Body of pancreas (tissue), 4 donors: Measurements from ENCODE around the gene STXBP4.

ENCODE experiments used
- POLR2A ChIP-seq, 3 donors: fragments of 450-650 bp; IDR thresholded peaks; one replicate each; pipeline ENCODE4 v1.6.1; 2016; ENCODE audit warnings: antibody characterized with exemption in 3 of 3, mild to moderate bottlenecking in 2 of 3
- TF ChIP-seq, protein P1 (sequence below), 7 experiments: fragments of 450-650 bp in 4 of 7; fragments of 200-600 bp in 3 of 7; sonication (generic) in 3 of 7; IDR thresholded peaks; one replicate each; pipeline ENCODE4 v1.5.1; 2016 to 2019; ENCODE audit warnings: antibody characterized with exemption in 7 of 7

GRCh38 chr17:55056526-55056925, 88.0 kb downstream of the STXBP4 start:
- TF ChIP-seq, protein P1, sequence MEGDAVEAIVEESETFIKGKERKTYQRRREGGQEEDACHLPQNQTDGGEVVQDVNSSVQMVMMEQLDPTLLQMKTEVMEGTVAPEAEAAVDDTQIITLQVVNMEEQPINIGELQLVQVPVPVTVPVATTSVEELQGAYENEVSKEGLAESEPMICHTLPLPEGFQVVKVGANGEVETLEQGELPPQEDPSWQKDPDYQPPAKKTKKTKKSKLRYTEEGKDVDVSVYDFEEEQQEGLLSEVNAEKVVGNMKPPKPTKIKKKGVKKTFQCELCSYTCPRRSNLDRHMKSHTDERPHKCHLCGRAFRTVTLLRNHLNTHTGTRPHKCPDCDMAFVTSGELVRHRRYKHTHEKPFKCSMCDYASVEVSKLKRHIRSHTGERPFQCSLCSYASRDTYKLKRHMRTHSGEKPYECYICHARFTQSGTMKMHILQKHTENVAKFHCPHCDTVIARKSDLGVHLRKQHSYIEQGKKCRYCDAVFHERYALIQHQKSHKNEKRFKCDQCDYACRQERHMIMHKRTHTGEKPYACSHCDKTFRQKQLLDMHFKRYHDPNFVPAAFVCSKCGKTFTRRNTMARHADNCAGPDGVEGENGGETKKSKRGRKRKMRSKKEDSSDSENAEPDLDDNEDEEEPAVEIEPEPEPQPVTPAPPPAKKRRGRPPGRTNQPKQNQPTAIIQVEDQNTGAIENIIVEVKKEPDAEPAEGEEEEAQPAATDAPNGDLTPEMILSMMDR (IDR thresholded peaks at IDR 0.05): no peak
- no peak for TF ChIP-seq POLR2A (IDR thresholded peaks at IDR 0.05)
